Nephron (organoid): ENCODE results near the gene SMIM13.

Experiments
- H3K27ac Mint-ChIP-seq, 3 experiments: 2 replicates each; pipeline ENCODE4 v1.8.0; 2020; ENCODE audit warnings: mixed read lengths in 3 of 3, mild to moderate bottlenecking in 2 of 3, moderate library complexity in 1 of 3
- H3K27me3 Mint-ChIP-seq: 2 replicates; pipeline ENCODE4 v1.8.0; 2021; ENCODE audit warnings: low read depth, mild to moderate bottlenecking, moderate library complexity, mixed read lengths
- H3K36me3 Mint-ChIP-seq: 2 replicates; pipeline ENCODE4 v1.8.0; 2020; ENCODE audit warnings: low read depth, mixed read lengths
- H3K4me1 Mint-ChIP-seq: 2 replicates; pipeline ENCODE4 v1.8.0; 2020; ENCODE audit warnings: mixed read lengths
- H3K4me3 Mint-ChIP-seq, 3 experiments: 2 replicates each; pipeline ENCODE4 v1.8.0; 2020; ENCODE audit warnings: mild to moderate bottlenecking in 3 of 3, mixed read lengths in 3 of 3, moderate library complexity in 2 of 3
- H3K9me3 Mint-ChIP-seq: 2 replicates; pipeline ENCODE4 v1.8.0; 2020; ENCODE audit warnings: mixed read lengths
- TF ChIP-seq, protein P1 (sequence below), 3 experiments: fragments of 200-600 bp; sonication (generic); IDR thresholded peaks; one replicate each; pipeline ENCODE4 v1.5.0; 2021; ENCODE audit warnings: antibody characterized with exemption in 3 of 3; ENCODE audit not compliant: unreplicated experiment in 3 of 3

The SMIM13 gene

GRCh38 chr6:11129908-11130565, 36.4 kb downstream of the SMIM13 start:
- Mint-ChIP-seq H3K4me1 (no peaks in the 10 kb centered on the region), H3K27ac (no peak overlapping the region), H3K9me3 (no peaks in the 10 kb centered on the region), H3K36me3 (peaks cover 29% of the 10 kb centered on the region), H3K27me3 (no peaks in the 10 kb centered on the region), H3K4me3 (no peak overlapping the region)
- TF ChIP-seq, protein P1, sequence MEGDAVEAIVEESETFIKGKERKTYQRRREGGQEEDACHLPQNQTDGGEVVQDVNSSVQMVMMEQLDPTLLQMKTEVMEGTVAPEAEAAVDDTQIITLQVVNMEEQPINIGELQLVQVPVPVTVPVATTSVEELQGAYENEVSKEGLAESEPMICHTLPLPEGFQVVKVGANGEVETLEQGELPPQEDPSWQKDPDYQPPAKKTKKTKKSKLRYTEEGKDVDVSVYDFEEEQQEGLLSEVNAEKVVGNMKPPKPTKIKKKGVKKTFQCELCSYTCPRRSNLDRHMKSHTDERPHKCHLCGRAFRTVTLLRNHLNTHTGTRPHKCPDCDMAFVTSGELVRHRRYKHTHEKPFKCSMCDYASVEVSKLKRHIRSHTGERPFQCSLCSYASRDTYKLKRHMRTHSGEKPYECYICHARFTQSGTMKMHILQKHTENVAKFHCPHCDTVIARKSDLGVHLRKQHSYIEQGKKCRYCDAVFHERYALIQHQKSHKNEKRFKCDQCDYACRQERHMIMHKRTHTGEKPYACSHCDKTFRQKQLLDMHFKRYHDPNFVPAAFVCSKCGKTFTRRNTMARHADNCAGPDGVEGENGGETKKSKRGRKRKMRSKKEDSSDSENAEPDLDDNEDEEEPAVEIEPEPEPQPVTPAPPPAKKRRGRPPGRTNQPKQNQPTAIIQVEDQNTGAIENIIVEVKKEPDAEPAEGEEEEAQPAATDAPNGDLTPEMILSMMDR (IDR thresholded peaks at IDR 0.05; ENCODE audit: unreplicated experiment in 3 of 3), result no peak

DNA sequence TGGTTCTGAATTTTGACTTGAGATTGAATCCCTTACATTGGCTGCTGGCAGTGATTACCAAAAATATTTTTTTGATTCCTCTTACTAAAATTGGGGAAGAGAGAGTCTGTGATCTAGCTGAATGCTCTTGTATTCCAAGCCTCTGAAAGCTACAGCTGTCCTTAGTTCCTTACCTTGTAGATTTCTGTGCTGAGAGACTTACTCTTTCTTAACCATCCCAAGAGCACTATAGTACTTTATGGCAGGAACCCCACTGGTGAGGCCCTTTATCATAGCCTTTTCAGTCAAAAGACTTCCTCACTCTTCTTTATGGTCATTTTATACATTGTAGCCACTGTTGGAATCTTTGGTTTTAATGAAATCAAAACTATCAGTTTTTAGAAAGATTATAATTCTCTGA, 37.0 kb downstream of the SMIM13 start:
- H3K27me3 Mint-ChIP-seq, result no peaks in the 10 kb centered on the region
- H3K27ac Mint-ChIP-seq, result no peak overlapping the region
- TF ChIP-seq, protein P1 (IDR thresholded peaks at IDR 0.05; ENCODE audit: unreplicated experiment in 3 of 3), result no peak
- no peak overlapping the region for H3K4me3 Mint-ChIP-seq
- no peaks in the 10 kb centered on the region for H3K9me3 Mint-ChIP-seq
- no peaks in the 10 kb centered on the region for H3K4me1 Mint-ChIP-seq
- H3K36me3 Mint-ChIP-seq, result peaks cover 31% of the 10 kb centered on the region

DNA sequence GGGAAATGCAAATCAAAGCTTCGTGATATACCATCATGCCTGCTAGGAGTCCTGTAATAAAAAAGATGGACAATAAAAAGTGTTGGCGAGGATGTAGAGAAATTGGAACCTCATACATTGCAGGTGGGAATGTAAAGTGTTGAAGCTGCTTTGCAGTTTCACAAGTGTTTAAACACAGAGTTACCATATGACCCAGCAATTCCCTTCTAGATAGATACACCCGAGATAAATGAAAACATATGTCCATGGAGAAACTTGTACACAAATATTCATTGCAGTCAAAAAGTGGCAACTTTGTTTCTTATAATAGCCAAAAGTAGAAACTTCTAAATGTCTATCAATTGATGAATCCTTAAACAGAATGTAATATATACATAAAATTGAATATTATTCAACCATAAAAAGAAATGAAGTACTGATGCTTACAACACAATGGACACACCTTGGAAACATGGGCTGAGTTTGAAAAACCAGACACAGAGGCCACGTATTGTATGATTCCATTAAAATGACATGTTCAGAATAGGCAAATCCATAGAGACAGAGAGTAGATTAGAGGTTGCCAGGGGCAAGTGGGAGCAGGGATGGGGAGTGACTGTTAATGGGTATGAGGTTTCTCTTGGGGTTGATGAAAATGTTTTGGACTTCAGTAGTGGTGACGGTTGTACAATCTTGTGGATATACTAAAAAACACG, 38.7 kb downstream of the SMIM13 start:
- no peak overlapping the region for H3K4me3 Mint-ChIP-seq
- peaks cover 20% of the 10 kb centered on the region for H3K36me3 Mint-ChIP-seq
- TF ChIP-seq, protein P1 (IDR thresholded peaks at IDR 0.05; ENCODE audit: unreplicated experiment in 3 of 3), result no peak
- no peaks in the 10 kb centered on the region for H3K27me3 Mint-ChIP-seq
- no peaks in the 10 kb centered on the region for H3K9me3 Mint-ChIP-seq
- H3K27ac Mint-ChIP-seq, result no peak overlapping the region
- H3K4me1 Mint-ChIP-seq, result no peaks in the 10 kb centered on the region

DNA sequence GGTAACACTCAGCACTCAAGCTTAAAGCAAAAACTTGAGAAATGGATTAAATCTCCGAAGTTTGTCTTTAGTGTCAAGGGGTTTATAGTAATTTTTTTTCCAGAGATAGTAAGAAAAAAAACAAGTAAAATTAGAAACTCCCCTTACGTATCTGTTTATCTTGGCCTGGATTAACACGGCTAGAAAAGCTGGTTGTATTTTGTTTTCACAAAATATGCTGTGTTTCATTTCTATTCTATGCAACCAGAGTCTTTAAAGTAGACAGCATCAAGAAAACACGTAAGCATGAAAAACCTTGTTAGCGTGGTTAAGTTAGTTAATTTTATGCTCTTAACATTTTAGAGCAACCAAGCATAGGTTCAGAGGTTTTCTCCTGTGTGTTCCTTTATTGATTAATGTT, 39.6 kb downstream of the SMIM13 start:
- Mint-ChIP-seq H3K4me1 (no peaks in the 10 kb centered on the region), H3K9me3 (no peaks in the 10 kb centered on the region), H3K36me3 (peaks cover 18% of the 10 kb centered on the region), H3K27ac (no peak overlapping the region), H3K4me3 (no peak overlapping the region), H3K27me3 (no peaks in the 10 kb centered on the region)
- TF ChIP-seq, protein P1 (IDR thresholded peaks at IDR 0.05; ENCODE audit: unreplicated experiment in 3 of 3), result no peak

DNA sequence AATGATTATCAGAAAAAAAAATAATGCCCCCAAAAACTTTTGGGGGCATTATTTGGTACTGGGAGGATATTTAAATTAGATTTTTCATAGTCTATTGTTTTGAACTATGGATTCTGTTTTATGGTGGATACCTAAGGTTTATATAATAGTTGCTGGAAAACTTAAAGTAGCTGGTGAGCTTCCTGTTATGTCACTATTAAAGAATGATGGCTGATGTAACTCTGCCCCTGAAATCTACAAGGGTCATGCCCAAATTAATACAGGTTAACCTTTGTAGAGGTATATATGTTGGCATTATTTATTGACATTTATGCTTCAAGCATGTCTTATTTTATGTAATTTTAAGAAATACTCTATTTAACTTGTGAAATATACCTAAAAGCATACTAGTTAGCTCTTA, 43.2 kb downstream of the SMIM13 start:
- Mint-ChIP-seq H3K27ac (no peak overlapping the region), H3K9me3 (no peaks in the 10 kb centered on the region), H3K4me1 (no peaks in the 10 kb centered on the region), H3K4me3 (no peak overlapping the region), H3K36me3 (peaks cover 13% of the 10 kb centered on the region), H3K27me3 (no peaks in the 10 kb centered on the region)
- TF ChIP-seq, protein P1 (IDR thresholded peaks at IDR 0.05; ENCODE audit: unreplicated experiment in 3 of 3), result no peak
